B cell (primary cell): ENCODE data around the gene PPP3R2. TPM values are rescaled to one million over a fixed set of nuclear protein-coding genes. Genes with fewer than 3 reads are reported as not detected.

ENCODE experiments used
- ATAC-seq: fragments of 200-7000 bp; cut with Tn5 transposase; one replicate; pipeline ENCODE4 v1.10.0; 2021; ENCODE audit warnings: low read depth, mild to moderate bottlenecking, moderate number of reproducible peaks, moderate library complexity
- CTCF ChIA-PET: fragments of 350-600 bp; sonication (Branson Sonifier 250); formaldehyde crosslinking; loops from one replicate; lab custom pipeline; 2021; ENCODE audit warnings: antibody characterized with exemption, inconsistent platforms; lab: Charles Lee
- POLR2A ChIA-PET: fragments of 350-600 bp; sonication (Branson Sonifier 250); formaldehyde crosslinking; loops from one replicate; lab custom pipeline; 2021; ENCODE audit warnings: antibody characterized with exemption; lab: Charles Lee
- DNase-seq: peaks from one replicate; pipeline ENCODE4 v3.0.0; 2013
- H2AFZ ChIP-seq: 2 replicates; pipeline ENCODE4 v1.6.1; 2012; ENCODE audit warnings: mild to moderate bottlenecking, low read depth, low read length; ENCODE audit not compliant: insufficient read depth, poor library complexity, severe bottlenecking
- H3K27ac ChIP-seq, 2 donors: 1 replicate in 1 of 2; 2 replicates in 1 of 2; pipeline ENCODE4 v1.5.1; 2012 to 2013; ENCODE audit warnings: low read length in 2 of 2, mild to moderate bottlenecking in 2 of 2, moderate library complexity in 1 of 2
- H3K27me3 ChIP-seq, 4 experiments: fragments of 200-600 bp in 1 of 4; sonication (generic) in 1 of 4; replicated peaks in 1 of 4; 1 replicate in 2 of 4; 2 replicates in 2 of 4; pipeline versions ENCODE4 v1.6.1 to v1.7.0; 2013 to 2016; ENCODE audit warnings: low read length in 3 of 4, mild to moderate bottlenecking in 2 of 4, mixed read lengths in 1 of 4, moderate library complexity in 1 of 4; ENCODE audit not compliant: insufficient read depth in 4 of 4, control insufficient read depth in 3 of 4; ENCODE audit errors: control extremely low read depth in 1 of 4
- H3K36me3 ChIP-seq, 2 experiments: replicated peaks in 1 of 2; 1 replicate in 1 of 2; 2 replicates in 1 of 2; pipeline versions ENCODE4 v1.6.1 to v1.7.1; 2013; ENCODE audit warnings: low read length in 1 of 2; ENCODE audit not compliant: insufficient read depth in 2 of 2, control insufficient read depth in 1 of 2; ENCODE audit errors: control extremely low read depth in 1 of 2, extremely low read depth in 1 of 2
- H3K4me1 ChIP-seq, 2 donors: fragments of 200-600 bp in 1 of 2; sonication (generic) in 1 of 2; 1 replicate in 1 of 2; 2 replicates in 1 of 2; pipeline versions ENCODE4 v1.5.1 to v1.6.1; 2013 to 2017; ENCODE audit warnings: low read length in 2 of 2; ENCODE audit not compliant: control insufficient read depth in 2 of 2, insufficient read depth in 2 of 2
- H3K4me2 ChIP-seq: replicated peaks from 2 replicates; pipeline ENCODE3; 2012; ENCODE audit warnings: mild to moderate bottlenecking, low read depth, low read length; ENCODE audit not compliant: poor library complexity, severe bottlenecking
- H3K4me3 ChIP-seq, 5 experiments: fragments of 200-600 bp in 1 of 5; sonication (generic) in 1 of 5; 1 replicate in 3 of 5; 2 replicates in 2 of 5; pipeline versions ENCODE4 v1.5.1 to v1.7.0; 2011 to 2016; ENCODE audit warnings: low read length in 4 of 5, mild to moderate bottlenecking in 4 of 5, low read depth in 2 of 5, control low read depth in 1 of 5, moderate library complexity in 1 of 5; ENCODE audit not compliant: insufficient read depth in 1 of 5; ENCODE audit errors: control extremely low read depth in 1 of 5, extremely low read depth in 1 of 5
- H3K79me2 ChIP-seq: fragments of 200-600 bp; sonication (generic); one replicate; pipeline ENCODE4 v1.6.0; 2016; ENCODE audit warnings: low read length; ENCODE audit not compliant: control insufficient read depth, insufficient read depth
- H3K9ac ChIP-seq: fragments of 200-600 bp; sonication (generic); 2 replicates; pipeline ENCODE4 v1.6.1; 2017; ENCODE audit warnings: mild to moderate bottlenecking, low read length, moderate library complexity
- H3K9me3 ChIP-seq, 3 donors: one replicate each; pipeline versions ENCODE4 v1.6.1 to v1.7.1; 2013; ENCODE audit warnings: low read length in 2 of 3; ENCODE audit not compliant: control insufficient read depth in 2 of 3, insufficient read depth in 1 of 3; ENCODE audit errors: control extremely low read depth in 1 of 3
- H4K20me1 ChIP-seq: 2 replicates; pipeline ENCODE4 v1.6.0; 2012; ENCODE audit warnings: mild to moderate bottlenecking, low read length; ENCODE audit not compliant: insufficient read depth, control insufficient read depth, poor library complexity, severe bottlenecking
- H3K27ac Mint-ChIP-seq: one replicate; pipeline ENCODE4 v1.8.0; 2021; ENCODE audit warnings: mixed read lengths
- H3K27me3 Mint-ChIP-seq: one replicate; pipeline ENCODE4 v1.8.0; 2021; ENCODE audit warnings: mixed read lengths
- H3K4me1 Mint-ChIP-seq: one replicate; pipeline ENCODE4 v1.8.0; 2021; ENCODE audit warnings: mixed read lengths
- H3K4me3 Mint-ChIP-seq: one replicate; pipeline ENCODE4 v1.8.0; 2021; ENCODE audit warnings: mixed read lengths
- H3K9me3 Mint-ChIP-seq: one replicate; pipeline ENCODE4 v1.8.0; 2022; ENCODE audit warnings: mixed read lengths; ENCODE audit not compliant: insufficient read depth
- CTCF ChIP-seq: fragments of 200-600 bp; IDR thresholded peaks from one replicate; pipeline ENCODE4 v1.8.0; 2022; ENCODE audit warnings: antibody characterized with exemption, mild to moderate bottlenecking
- EZH2 ChIP-seq: IDR thresholded peaks from 2 replicates; pipeline ENCODE4 v1.6.1; 2012; ENCODE audit warnings: borderline replicate concordance, low read depth, mild to moderate bottlenecking, moderate library complexity, low read length; ENCODE audit not compliant: insufficient read depth, poor library complexity, severe bottlenecking
- WGBS: methylation state at CpG from one replicate; pipeline ENCODE4 v1.1.5; 2013; ENCODE audit warnings: missing lambda C conversion rate; ENCODE audit not compliant: insufficient coverage; 5-methylcytosine and 5-hydroxymethylcytosine counted together
- intact Hi-C: fragments of 100-400 bp; cut with micrococcal nuclease; formaldehyde crosslinking; loops from one replicate; pipeline ENCODE4 v1.10.0; 2022
- polyA plus RNA-seq: library from polyadenylated mRNA; depleted of rRNA; stranded (reverse); fragments of >200 nt; gene quantifications from 2 replicates; pipeline ENCODE4 v1.2.3, GENCODE V29; 2012
- total RNA-seq, 2 donors: library from RNA; stranded (reverse); fragments of 120-200 nt in 1 of 2; gene quantifications; 1 replicate in 1 of 2; 2 replicates in 1 of 2; pipeline versions ENCODE4 v1.2.3 to v1.2.4, GENCODE V29; 2013 to 2022

The PPP3R2 gene
- total and polyA plus RNA-seq, 2 donors (not counting 1 experiment from before 2014, with no cell fraction given) = not detected

DNA sequence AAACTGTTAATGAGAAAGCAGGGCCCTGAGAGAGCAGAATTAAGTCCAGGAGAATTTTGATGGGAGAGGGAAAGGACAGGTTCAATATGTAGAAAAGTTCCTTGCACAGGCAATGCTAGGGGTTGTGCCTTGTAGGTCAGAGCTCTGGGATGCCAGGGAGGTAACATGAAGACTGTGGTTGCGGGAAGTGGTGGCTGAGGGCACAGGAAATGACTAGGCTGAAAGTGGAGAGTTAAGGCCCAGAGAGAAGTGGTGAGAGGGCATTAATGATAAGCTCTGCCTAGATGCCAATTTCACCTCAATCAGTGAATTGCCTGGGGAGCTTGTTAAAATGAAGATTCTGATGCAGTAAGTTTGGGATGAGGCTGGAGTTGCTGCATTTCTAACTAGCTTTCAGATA, 31.5 kb upstream of the PPP3R2 start:
- TF ChIP-seq CTCF (no peak), EZH2 (no peak)
- H3K4me1 ChIP-seq = no peaks in the 10 kb centered on the region
- H3K4me3 ChIP-seq = no peak overlapping the region
- no peaks in the 10 kb centered on the region for H3K9me3 ChIP-seq
- peaks cover 4% of the 10 kb centered on the region for H3K27me3 Mint-ChIP-seq
- no peak overlapping the region for H3K4me3 Mint-ChIP-seq
- POLR2A ChIA-PET = no interaction called here
- ATAC-seq (no peak), DNase-seq (no peak)
- H3K4me2 ChIP-seq = no peak overlapping the region
- no peaks in the 10 kb centered on the region for H3K9me3 Mint-ChIP-seq
- no peak overlapping the region for H3K9ac ChIP-seq
- H4K20me1 ChIP-seq = no peaks in the 10 kb centered on the region
- CTCF ChIA-PET = interaction anchor here (0.9 kb wide), 1 partner anchor 20 kb away, joined by 4 read pairs; no protein-coding TSS in a partner anchor
- no peaks in the 10 kb centered on the region for H3K27me3 ChIP-seq
- H3K79me2 ChIP-seq = no peaks in the 10 kb centered on the region
- no peak overlapping the region for H3K27ac Mint-ChIP-seq
- no peak overlapping the region for H2AFZ ChIP-seq
- no peaks in the 10 kb centered on the region for H3K36me3 ChIP-seq
- WGBS = 0% methylated on average over 1 of the region's 1 CpG
- no peak overlapping the region for H3K27ac ChIP-seq
- H3K4me1 Mint-ChIP-seq = no peaks in the 10 kb centered on the region
- intact Hi-C loops = no loop called here

- Histone ChIP-seq H4K20me1 (no peaks in the 10 kb centered on the region), H3K27ac (no peak overlapping the region), H3K4me2 (no peak overlapping the region), H3K4me3 (no peak overlapping the region), H3K9me3 (no peaks in the 10 kb centered on the region), H2AFZ (no peak overlapping the region), H3K36me3 (no peaks in the 10 kb centered on the region), H3K79me2 (no peaks in the 10 kb centered on the region), H3K27me3 (no peaks in the 10 kb centered on the region), H3K9ac (no peak overlapping the region), H3K4me1 (no peaks in the 10 kb centered on the region)
- H3K4me1 Mint-ChIP-seq = no peaks in the 10 kb centered on the region
- 100% methylated on average over 2 of the region's 2 CpGs for WGBS
- H3K4me3 Mint-ChIP-seq = no peak overlapping the region
- POLR2A ChIA-PET = no interaction called here
- intact Hi-C loops = no loop called here
- no peak for TF ChIP-seq CTCF
- no peak for TF ChIP-seq EZH2
- CTCF ChIA-PET = interaction anchor here (0.9 kb wide), 1 partner anchor 19 kb away, joined by 4 read pairs; no protein-coding TSS in a partner anchor
- no peak overlapping the region for H3K27ac Mint-ChIP-seq
- DNase-seq = no peak
- H3K9me3 Mint-ChIP-seq = no peaks in the 10 kb centered on the region
- peaks cover 4% of the 10 kb centered on the region for H3K27me3 Mint-ChIP-seq
- no peak for ATAC-seq
These were observed 31.1 kb upstream of the PPP3R2 start for GRCh38 chr9:101625876-101626275.
